Transverse colon (tissue), 4 donors: ENCODE results near the gene WDHD1. TPM values are rescaled to one million over a fixed set of nuclear protein-coding genes. Genes with fewer than 3 reads are reported as not detected.

Experiments used
- DNase-seq: peaks from one replicate; pipeline ENCODE4 v3.0.0-alpha.2; 2019
- H3K27ac ChIP-seq, 4 donors: fragments of 200-600 bp; sonication (generic); 2 replicates each; pipeline ENCODE4 v1.5.1; 2016 to 2018; ENCODE audit warnings: inconsistent platforms in 4 of 4
- H3K27me3 ChIP-seq: fragments of 200-600 bp; sonication (generic); 2 replicates; pipeline ENCODE4 v1.5.1; 2017; ENCODE audit warnings: inconsistent platforms
- H3K36me3 ChIP-seq, 4 donors: fragments of 200-600 bp; sonication (generic); 2 replicates each; pipeline ENCODE4 v1.5.1; 2017 to 2019; ENCODE audit warnings: inconsistent platforms in 4 of 4
- H3K4me1 ChIP-seq, 4 donors: fragments of 200-600 bp; sonication (generic); 2 replicates each; pipeline ENCODE4 v1.5.1; 2017 to 2020; ENCODE audit warnings: inconsistent platforms in 4 of 4
- H3K4me3 ChIP-seq, 4 donors: fragments of 200-600 bp; sonication (generic); 1 replicate in 1 of 4; 2 replicates in 3 of 4; pipeline versions ENCODE4 v1.5.1 to v1.6.1; 2017 to 2019; ENCODE audit warnings: inconsistent platforms in 4 of 4
- H3K9me3 ChIP-seq, 2 donors: fragments of 200-600 bp; sonication (generic); 2 replicates each; pipeline ENCODE4 v1.5.1; 2017 to 2019; ENCODE audit warnings: inconsistent platforms in 2 of 2
- EP300 ChIP-seq: sonication (generic); formaldehyde crosslinking; IDR thresholded peaks from one replicate; pipeline ENCODE4 v1.6.1; 2017; ENCODE audit warnings: antibody characterized with exemption, low read depth
- POLR2A ChIP-seq: fragments of 450-650 bp; IDR thresholded peaks from one replicate; pipeline ENCODE4 v1.6.1; 2016; ENCODE audit warnings: antibody characterized with exemption, mild to moderate bottlenecking, moderate library complexity
- POLR2AphosphoS5 ChIP-seq, 3 donors: sonication (generic); formaldehyde crosslinking; IDR thresholded peaks; one replicate each; pipeline ENCODE4 v1.6.1; 2016; ENCODE audit warnings: antibody characterized with exemption in 3 of 3
- WGBS, 2 donors: methylation state at CpG; one replicate each; pipeline ENCODE4 v1.1.5; 2018; ENCODE audit warnings: low coverage in 1 of 2; 5-methylcytosine and 5-hydroxymethylcytosine counted together
- in situ Hi-C, 4 donors: fragments of 200-750 bp; cut with MboI; loops; one replicate each; pipeline versions ENCODE4 v1.15.0 to v1.15.1; 2017; ENCODE audit warnings: low sequenced_read_pairs in 3 of 4, low pct_ligation_motif_present in 1 of 4, low pct_unique_long_range_greater_than_20kb in 1 of 4
- intact Hi-C: fragments of 100-400 bp; cut with DNase I; formaldehyde crosslinking; loops from one replicate; pipeline ENCODE4 v1.15.1; 2023; ENCODE audit warnings: low total_unique reads
- total RNA-seq, 4 donors: library from RNA; depleted of rRNA; stranded (reverse); fragments of >200 nt; gene quantifications; one replicate each; pipeline ENCODE4 v1.1.0, GENCODE V29; 2016
- TF ChIP-seq, protein P1 (sequence below), 5 experiments: fragments of 200-600 bp in 3 of 5; fragments of 450-650 bp in 2 of 5; sonication (generic) in 3 of 5; IDR thresholded peaks; 1 replicate in 2 of 5; 2 replicates in 3 of 5; pipeline ENCODE4 v1.5.1; 2016 to 2017; ENCODE audit warnings: antibody characterized with exemption in 5 of 5, inconsistent platforms in 3 of 5, mild to moderate bottlenecking in 2 of 5, moderate library complexity in 1 of 5

WDHD1 gene
- total RNA-seq, 4 donors from 2014 or later: 0.20 to 1.2 (median 1.1) TPM; not detected in 1

DNA sequence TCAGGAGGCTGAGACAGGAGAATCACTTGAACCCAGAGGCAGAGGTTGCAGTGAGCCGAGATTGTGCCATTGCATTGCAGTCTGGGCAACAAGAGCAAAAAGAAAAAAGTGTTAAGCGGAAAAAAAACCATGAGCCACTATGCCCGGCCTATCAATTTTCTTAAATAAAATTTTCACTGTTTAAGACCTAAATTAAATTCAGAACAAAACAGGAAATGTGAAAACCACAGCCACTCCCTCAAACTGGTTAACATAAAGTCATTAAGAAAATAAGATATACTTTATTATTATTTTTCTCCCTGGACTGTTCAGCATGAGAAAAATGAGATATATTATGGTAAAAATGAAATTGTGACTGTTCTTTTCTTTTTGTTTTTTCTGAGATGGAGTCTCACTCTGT lies 79.7 kb downstream of the WDHD1 start:
- TF ChIP-seq EP300: no peak
- H3K9me3 ChIP-seq: no peaks in the 10 kb centered on the region
- no peak for DNase-seq
- WGBS, 2 donors: 84 to 85% methylated on average over 3 of the region's 3 CpGs
- H3K27ac ChIP-seq: no peak overlapping the region
- no peaks in the 10 kb centered on the region for H3K36me3 ChIP-seq
- H3K4me3 ChIP-seq: no peak overlapping the region
- no peaks in the 10 kb centered on the region for H3K27me3 ChIP-seq
- H3K4me1 ChIP-seq: no peaks in the 10 kb centered on the region
- in situ Hi-C loops (no loop called here), intact Hi-C loops (no loop called here)

GRCh38 chr14:54946500-54946899 lies 80.4 kb downstream of the WDHD1 start:
- intact Hi-C loops (no loop called here), in situ Hi-C loops (no loop called here)
- no peaks in the 10 kb centered on the region for H3K4me1 ChIP-seq
- WGBS, 2 donors: 99 to 100% methylated on average over 1 to 4 of the region's 4 CpGs
- TF ChIP-seq EP300: no peak
- TF ChIP-seq POLR2AphosphoS5 (IDR thresholded peaks at IDR 0.05): no peak
- TF ChIP-seq POLR2A: no peak
- TF ChIP-seq, protein P1, sequence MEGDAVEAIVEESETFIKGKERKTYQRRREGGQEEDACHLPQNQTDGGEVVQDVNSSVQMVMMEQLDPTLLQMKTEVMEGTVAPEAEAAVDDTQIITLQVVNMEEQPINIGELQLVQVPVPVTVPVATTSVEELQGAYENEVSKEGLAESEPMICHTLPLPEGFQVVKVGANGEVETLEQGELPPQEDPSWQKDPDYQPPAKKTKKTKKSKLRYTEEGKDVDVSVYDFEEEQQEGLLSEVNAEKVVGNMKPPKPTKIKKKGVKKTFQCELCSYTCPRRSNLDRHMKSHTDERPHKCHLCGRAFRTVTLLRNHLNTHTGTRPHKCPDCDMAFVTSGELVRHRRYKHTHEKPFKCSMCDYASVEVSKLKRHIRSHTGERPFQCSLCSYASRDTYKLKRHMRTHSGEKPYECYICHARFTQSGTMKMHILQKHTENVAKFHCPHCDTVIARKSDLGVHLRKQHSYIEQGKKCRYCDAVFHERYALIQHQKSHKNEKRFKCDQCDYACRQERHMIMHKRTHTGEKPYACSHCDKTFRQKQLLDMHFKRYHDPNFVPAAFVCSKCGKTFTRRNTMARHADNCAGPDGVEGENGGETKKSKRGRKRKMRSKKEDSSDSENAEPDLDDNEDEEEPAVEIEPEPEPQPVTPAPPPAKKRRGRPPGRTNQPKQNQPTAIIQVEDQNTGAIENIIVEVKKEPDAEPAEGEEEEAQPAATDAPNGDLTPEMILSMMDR (IDR thresholded peaks at IDR 0.05): no peak
- H3K9me3 ChIP-seq: no peaks in the 10 kb centered on the region
- no peaks in the 10 kb centered on the region for H3K36me3 ChIP-seq
- DNase-seq: no peak
- no peak overlapping the region for H3K4me3 ChIP-seq
- H3K27ac ChIP-seq: no peak overlapping the region
- H3K27me3 ChIP-seq: no peaks in the 10 kb centered on the region

DNA sequence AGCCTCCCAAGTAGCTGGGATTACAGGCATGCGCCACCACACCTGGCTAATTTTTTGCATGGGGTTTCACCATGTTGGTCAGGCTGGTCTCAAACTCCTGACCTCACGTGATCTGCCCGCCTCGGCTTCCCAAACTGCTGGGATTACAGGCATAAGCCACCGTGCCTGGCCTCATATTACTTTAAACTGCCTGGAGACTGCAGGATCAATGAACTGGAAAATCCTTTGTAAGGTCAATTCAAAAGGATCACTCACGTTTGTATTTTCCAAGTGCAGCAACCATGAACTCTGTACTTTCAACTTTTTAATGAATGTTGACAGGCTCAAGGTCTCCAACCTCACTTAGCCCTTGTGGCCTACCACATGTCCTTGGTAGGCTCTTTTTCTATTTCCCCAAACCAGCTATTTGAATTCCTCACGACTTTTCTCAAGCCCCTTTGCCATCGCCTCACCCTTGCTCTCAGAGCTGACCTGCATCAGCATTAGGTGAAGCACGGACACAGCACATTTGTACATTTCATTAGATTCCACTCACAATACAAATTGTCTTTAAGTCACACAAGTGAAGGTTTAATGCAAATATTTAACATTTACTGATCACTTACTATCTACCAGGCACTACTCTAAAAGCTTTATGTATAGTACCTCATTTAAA lies 82.0 kb downstream of the WDHD1 start:
- TF ChIP-seq, protein P1 (IDR thresholded peaks at IDR 0.05): no peak
- TF ChIP-seq POLR2AphosphoS5 (IDR thresholded peaks at IDR 0.05) (no peak), POLR2A (no peak), EP300 (no peak)
- in situ Hi-C loops: no loop called here
- no peaks in the 10 kb centered on the region for H3K36me3 ChIP-seq
- intact Hi-C loops: no loop called here
- no peak for DNase-seq
- H3K4me1 ChIP-seq: no peaks in the 10 kb centered on the region
- H3K27me3 ChIP-seq: no peaks in the 10 kb centered on the region
- H3K4me3 ChIP-seq: no peak overlapping the region
- H3K9me3 ChIP-seq: no peaks in the 10 kb centered on the region
- WGBS, 2 donors: 93 to 100% methylated on average over 3 to 9 of the region's 9 CpGs
- H3K27ac ChIP-seq: no peak overlapping the region

GRCh38 chr14:54942913-54943312 lies 84.0 kb downstream of the WDHD1 start:
- intact Hi-C loops: no loop called here
- Histone ChIP-seq H3K4me3 (no peak overlapping the region), H3K36me3 (no peaks in the 10 kb centered on the region), H3K27ac (no peak overlapping the region), H3K4me1 (no peaks in the 10 kb centered on the region), H3K9me3 (no peaks in the 10 kb centered on the region), H3K27me3 (no peaks in the 10 kb centered on the region)
- 68 to 71% methylated on average over 4 of the region's 4 CpGs for WGBS, 2 donors
- in situ Hi-C loops: no loop called here
- TF ChIP-seq POLR2A: no peak
- TF ChIP-seq, protein P1 (IDR thresholded peaks at IDR 0.05): no peak
- DNase-seq: no peak

DNA sequence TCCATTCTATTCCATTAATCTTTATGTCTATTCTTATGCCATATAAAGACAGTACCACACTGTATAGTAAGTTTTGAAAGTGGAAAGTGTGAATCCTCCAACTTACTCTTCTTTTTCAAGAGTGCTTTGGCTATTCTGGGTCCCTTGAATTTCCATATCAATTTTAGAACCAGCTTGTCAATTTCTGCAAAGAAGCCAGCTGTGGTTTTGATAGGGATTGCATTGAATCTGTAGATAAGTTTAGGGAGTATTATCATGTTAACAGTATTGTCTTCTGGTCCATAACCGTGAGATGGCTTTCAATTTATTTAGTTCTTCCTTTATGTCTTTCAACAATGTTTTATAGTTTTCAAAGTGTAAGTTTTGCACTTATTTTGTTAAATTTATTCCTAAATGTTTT lies 90.1 kb downstream of the WDHD1 start:
- in situ Hi-C loops (no loop called here), intact Hi-C loops (no loop called here)
- no peak for TF ChIP-seq EP300
- TF ChIP-seq, protein P1 (IDR thresholded peaks at IDR 0.05): no peak
- no peak for TF ChIP-seq POLR2A
- no peak for TF ChIP-seq POLR2AphosphoS5 (IDR thresholded peaks at IDR 0.05)
- no peak overlapping the region for H3K27ac ChIP-seq
- no peaks in the 10 kb centered on the region for H3K4me1 ChIP-seq
- WGBS, 2 donors: 100% methylated on average over 1 of the region's 1 CpG
- no peak overlapping the region for H3K4me3 ChIP-seq
- no peaks in the 10 kb centered on the region for H3K9me3 ChIP-seq
- DNase-seq: no peak
- no peaks in the 10 kb centered on the region for H3K27me3 ChIP-seq
- H3K36me3 ChIP-seq: no peaks in the 10 kb centered on the region
